HepG2 (cell line): ENCODE measurements around the gene GPR61. TPM values are rescaled to one million over a fixed set of nuclear protein-coding genes. Genes with fewer than 3 reads are reported as not detected.

Experiments used
- CENPT ChIP-seq: sonication (generic); formaldehyde crosslinking; IDR thresholded peaks from 2 replicates; pipeline ENCODE4 v1.8.0; 2022; ENCODE audit warnings: low read depth, mild to moderate bottlenecking, moderate library complexity, missing genetic modification reagents
- CHD2 ChIP-seq: IDR thresholded peaks from 2 replicates; pipeline ENCODE4 v1.6.1; 2011; ENCODE audit warnings: low read depth, low read length, improper control_type of control experiment
- IRF2 ChIP-seq: IDR thresholded peaks from 2 replicates; pipeline ENCODE4 v1.6.1; 2018; ENCODE audit warnings: missing genetic modification reagents, missing compliant biosample characterization
- IRF9 ChIP-seq: sonication (generic); formaldehyde crosslinking; IDR thresholded peaks from 2 replicates; pipeline ENCODE4 v1.8.0; 2022; ENCODE audit warnings: missing genetic modification reagents, mild to moderate bottlenecking, borderline replicate concordance
- MTA1 ChIP-seq: sonication (generic); formaldehyde crosslinking; IDR thresholded peaks from 2 replicates; pipeline ENCODE4 v1.4.0; 2020; ENCODE audit warnings: missing genetic modification reagents, mild to moderate bottlenecking, borderline replicate concordance
- PAWR ChIP-seq: sonication (generic); formaldehyde crosslinking; IDR thresholded peaks from 2 replicates; pipeline ENCODE4 v1.4.0; 2020; ENCODE audit warnings: missing genetic modification reagents, mild to moderate bottlenecking, borderline replicate concordance
- POGZ ChIP-seq: sonication (generic); formaldehyde crosslinking; IDR thresholded peaks from 2 replicates; pipeline ENCODE4 v1.4.0; 2020; ENCODE audit warnings: mild to moderate bottlenecking, missing genetic modification reagents
- RBFOX2 ChIP-seq: fragments of 200-400 bp; formaldehyde crosslinking; IDR thresholded peaks from 2 replicates; pipeline ENCODE4 v1.6.1; 2017; ENCODE audit warnings: low read depth, mild to moderate bottlenecking, low read length
- SPEN ChIP-seq: sonication (generic); formaldehyde crosslinking; IDR thresholded peaks from 2 replicates; pipeline ENCODE4 v1.5.1; 2020; ENCODE audit warnings: low read depth, mild to moderate bottlenecking, missing genetic modification reagents
- TCF12 ChIP-seq, 2 experiments: fragments of 450-650 bp in 1 of 2; sonication (generic) in 1 of 2; formaldehyde crosslinking in 1 of 2; IDR thresholded peaks; 2 replicates each; pipeline versions ENCODE4 v1.6.1 to v1.8.0; 2017 to 2022; ENCODE audit warnings: antibody characterized with exemption in 1 of 2, mild to moderate bottlenecking in 1 of 2, missing genetic modification reagents in 1 of 2, moderate library complexity in 1 of 2
- TEAD3 ChIP-seq: optimal IDR thresholded peaks from 2 replicates; pipeline ENCODE3; 2016; ENCODE audit warnings: borderline replicate concordance
- ZFP62 ChIP-seq: sonication (generic); formaldehyde crosslinking; IDR thresholded peaks from 2 replicates; pipeline ENCODE4 v1.4.0; 2020; ENCODE audit warnings: missing genetic modification reagents
- ZNF446 ChIP-seq: sonication (generic); formaldehyde crosslinking; IDR thresholded peaks from 2 replicates; pipeline ENCODE4 v1.5.0; 2020; ENCODE audit warnings: mild to moderate bottlenecking, missing genetic modification reagents
- ZNF639 ChIP-seq: conservative IDR thresholded peaks from 2 replicates; pipeline ENCODE4 v1.6.1; 2018; ENCODE audit warnings: missing genetic modification reagents
- polyA plus RNA-seq, 8 experiments: library from polyadenylated mRNA; depleted of rRNA in 3 of 8; stranded (reverse) in 7 of 8; unstranded in 1 of 8; fragments of >200 nt; fragmentation: Illumina TruSeq in 4 of 8; extraction: Trizol in 4 of 8; gene quantifications; 2 replicates each; pipeline versions ENCODE4 v1.2.1 to v1.2.3, GENCODE V29; 2011 to 2016; ENCODE audit warnings: low read depth in 4 of 8, missing spikeins in 1 of 8, mixed read lengths in 1 of 8; ENCODE audit not compliant: insufficient read depth in 1 of 8
- total RNA-seq, 5 experiments: library from RNA; depleted of rRNA; stranded (reverse); fragments of >200 nt; fragmentation: Illumina TruSeq; extraction: Trizol; gene quantifications; 2 replicates each; pipeline ENCODE4 v1.2.3, GENCODE V29; 2016; ENCODE audit warnings: low read depth in 1 of 5
- TF ChIP-seq, protein P1 (sequence below): sonication (generic); formaldehyde crosslinking; IDR thresholded peaks from 2 replicates; pipeline ENCODE4 v1.4.0; 2020; ENCODE audit warnings: missing genetic modification reagents
- TF ChIP-seq, protein P2 (sequence below): sonication (generic); formaldehyde crosslinking; IDR thresholded peaks from 2 replicates; pipeline ENCODE4 v1.4.0; 2020; ENCODE audit warnings: missing genetic modification reagents
- TF ChIP-seq, protein P3 (sequence below): IDR thresholded peaks from 2 replicates; pipeline ENCODE4 v1.6.1; 2016; ENCODE audit warnings: mild to moderate bottlenecking

GPR61 gene
- total and polyA plus RNA-seq, 2 of the 13 experiments (the other 11 are each of a cell fraction or from before 2014, with no cell fraction given) = not detected

DNA sequence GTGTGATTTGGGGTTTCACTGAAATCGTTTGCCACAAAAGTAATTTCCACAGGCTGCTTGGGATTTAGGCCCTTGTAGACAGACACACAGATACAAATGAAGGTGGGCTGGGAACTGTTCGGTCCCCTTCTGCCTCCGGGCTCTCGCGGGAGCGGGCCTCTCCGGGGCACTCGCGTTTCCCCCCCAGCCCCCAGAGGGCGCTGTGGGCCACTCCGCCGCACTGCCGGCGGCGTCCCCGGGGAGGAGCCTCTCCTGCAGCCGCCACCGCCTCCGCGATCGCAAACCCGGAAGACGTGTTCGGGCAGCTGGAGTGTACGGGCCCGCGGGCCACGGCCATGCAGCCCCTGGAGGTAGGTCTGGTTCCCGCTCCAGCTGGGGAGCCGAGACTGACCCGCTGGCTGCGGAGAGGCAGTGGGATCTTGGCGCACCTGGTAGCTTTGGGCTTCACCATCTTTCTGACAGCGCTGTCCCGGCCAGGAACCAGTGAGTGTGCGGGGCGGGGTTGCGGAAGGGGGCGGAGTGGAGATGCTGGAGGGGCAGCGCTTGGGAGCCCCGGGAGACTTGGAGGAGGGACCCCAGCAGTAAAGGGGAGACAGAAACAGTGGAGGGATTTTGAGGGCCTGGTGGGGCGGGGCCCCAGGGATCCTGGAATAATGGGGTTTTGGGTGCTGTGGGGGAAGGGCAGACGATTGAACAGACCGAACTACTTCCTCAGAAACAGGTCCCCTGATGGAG is 45.7 kb upstream of the GPR61 start, which contains the start of gene CYB561D1 (continued):
- TF ChIP-seq ZNF446 (peak; percentile 90), CHD2 (peak; percentile 96), PAWR (CRISPR knock-in tag) (no peak), IRF9 (CRISPR knock-in tag) (no peak; the same call in 1 of the 2 replicates), RBFOX2 (peak; percentile 86), ZFP62 (CRISPR knock-in tag) (no peak), ZNF639 (CRISPR knock-in tag) (no peak), SPEN (CRISPR knock-in tag) (peak; percentile 68; the same call in 1 of the 2 replicates), CENPT (no peak), TEAD3 (CRISPR knock-in tag) (peak; percentile 17), POGZ (CRISPR knock-in tag) (peak; percentile 90), IRF2 (CRISPR knock-in tag) (peak; percentile 56; the same call in 1 of the 2 replicates), MTA1 (CRISPR knock-in tag) (peak; percentile 66; the same call in 1 of the 2 replicates), TCF12 (IDR thresholded peaks at IDR 0.05) (no peak), TCF12 (CRISPR knock-in tag; IDR thresholded peaks at IDR 0.05) (no peak)
- TF ChIP-seq, protein P1, sequence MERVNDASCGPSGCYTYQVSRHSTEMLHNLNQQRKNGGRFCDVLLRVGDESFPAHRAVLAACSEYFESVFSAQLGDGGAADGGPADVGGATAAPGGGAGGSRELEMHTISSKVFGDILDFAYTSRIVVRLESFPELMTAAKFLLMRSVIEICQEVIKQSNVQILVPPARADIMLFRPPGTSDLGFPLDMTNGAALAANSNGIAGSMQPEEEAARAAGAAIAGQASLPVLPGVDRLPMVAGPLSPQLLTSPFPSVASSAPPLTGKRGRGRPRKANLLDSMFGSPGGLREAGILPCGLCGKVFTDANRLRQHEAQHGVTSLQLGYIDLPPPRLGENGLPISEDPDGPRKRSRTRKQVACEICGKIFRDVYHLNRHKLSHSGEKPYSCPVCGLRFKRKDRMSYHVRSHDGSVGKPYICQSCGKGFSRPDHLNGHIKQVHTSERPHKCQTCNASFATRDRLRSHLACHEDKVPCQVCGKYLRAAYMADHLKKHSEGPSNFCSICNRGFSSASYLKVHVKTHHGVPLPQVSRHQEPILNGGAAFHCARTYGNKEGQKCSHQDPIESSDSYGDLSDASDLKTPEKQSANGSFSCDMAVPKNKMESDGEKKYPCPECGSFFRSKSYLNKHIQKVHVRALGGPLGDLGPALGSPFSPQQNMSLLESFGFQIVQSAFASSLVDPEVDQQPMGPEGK (CRISPR knock-in tag) = peak; percentile 42; the same call in 1 of the 2 replicates
- TF ChIP-seq, protein P2, sequence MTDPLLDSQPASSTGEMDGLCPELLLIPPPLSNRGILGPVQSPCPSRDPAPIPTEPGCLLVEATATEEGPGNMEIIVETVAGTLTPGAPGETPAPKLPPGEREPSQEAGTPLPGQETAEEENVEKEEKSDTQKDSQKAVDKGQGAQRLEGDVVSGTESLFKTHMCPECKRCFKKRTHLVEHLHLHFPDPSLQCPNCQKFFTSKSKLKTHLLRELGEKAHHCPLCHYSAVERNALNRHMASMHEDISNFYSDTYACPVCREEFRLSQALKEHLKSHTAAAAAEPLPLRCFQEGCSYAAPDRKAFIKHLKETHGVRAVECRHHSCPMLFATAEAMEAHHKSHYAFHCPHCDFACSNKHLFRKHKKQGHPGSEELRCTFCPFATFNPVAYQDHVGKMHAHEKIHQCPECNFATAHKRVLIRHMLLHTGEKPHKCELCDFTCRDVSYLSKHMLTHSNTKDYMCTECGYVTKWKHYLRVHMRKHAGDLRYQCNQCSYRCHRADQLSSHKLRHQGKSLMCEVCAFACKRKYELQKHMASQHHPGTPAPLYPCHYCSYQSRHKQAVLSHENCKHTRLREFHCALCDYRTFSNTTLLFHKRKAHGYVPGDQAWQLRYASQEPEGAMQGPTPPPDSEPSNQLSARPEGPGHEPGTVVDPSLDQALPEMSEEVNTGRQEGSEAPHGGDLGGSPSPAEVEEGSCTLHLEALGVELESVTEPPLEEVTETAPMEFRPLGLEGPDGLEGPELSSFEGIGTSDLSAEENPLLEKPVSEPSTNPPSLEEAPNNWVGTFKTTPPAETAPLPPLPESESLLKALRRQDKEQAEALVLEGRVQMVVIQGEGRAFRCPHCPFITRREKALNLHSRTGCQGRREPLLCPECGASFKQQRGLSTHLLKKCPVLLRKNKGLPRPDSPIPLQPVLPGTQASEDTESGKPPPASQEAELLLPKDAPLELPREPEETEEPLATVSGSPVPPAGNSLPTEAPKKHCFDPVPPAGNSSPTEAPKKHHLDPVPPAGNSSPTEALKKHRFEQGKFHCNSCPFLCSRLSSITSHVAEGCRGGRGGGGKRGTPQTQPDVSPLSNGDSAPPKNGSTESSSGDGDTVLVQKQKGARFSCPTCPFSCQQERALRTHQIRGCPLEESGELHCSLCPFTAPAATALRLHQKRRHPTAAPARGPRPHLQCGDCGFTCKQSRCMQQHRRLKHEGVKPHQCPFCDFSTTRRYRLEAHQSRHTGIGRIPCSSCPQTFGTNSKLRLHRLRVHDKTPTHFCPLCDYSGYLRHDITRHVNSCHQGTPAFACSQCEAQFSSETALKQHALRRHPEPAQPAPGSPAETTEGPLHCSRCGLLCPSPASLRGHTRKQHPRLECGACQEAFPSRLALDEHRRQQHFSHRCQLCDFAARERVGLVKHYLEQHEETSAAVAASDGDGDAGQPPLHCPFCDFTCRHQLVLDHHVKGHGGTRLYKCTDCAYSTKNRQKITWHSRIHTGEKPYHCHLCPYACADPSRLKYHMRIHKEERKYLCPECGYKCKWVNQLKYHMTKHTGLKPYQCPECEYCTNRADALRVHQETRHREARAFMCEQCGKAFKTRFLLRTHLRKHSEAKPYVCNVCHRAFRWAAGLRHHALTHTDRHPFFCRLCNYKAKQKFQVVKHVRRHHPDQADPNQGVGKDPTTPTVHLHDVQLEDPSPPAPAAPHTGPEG (CRISPR knock-in tag) = peak; percentile 49; the same call in 1 of the 2 replicates
- TF ChIP-seq, protein P3, sequence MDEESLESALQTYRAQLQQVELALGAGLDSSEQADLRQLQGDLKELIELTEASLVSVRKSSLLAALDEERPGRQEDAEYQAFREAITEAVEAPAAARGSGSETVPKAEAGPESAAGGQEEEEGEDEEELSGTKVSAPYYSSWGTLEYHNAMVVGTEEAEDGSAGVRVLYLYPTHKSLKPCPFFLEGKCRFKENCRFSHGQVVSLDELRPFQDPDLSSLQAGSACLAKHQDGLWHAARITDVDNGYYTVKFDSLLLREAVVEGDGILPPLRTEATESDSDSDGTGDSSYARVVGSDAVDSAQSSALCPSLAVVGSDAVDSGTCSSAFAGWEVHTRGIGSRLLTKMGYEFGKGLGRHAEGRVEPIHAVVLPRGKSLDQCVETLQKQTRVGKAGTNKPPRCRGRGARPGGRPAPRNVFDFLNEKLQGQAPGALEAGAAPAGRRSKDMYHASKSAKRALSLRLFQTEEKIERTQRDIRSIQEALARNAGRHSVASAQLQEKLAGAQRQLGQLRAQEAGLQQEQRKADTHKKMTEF = peak; percentile 90; the same call in 1 of the 2 replicates
